K562 (cell line): ENCODE data around the gene FDX1. TPM values are rescaled to one million over a fixed set of nuclear protein-coding genes. Genes with fewer than 3 reads are reported as not detected.

Experiments used
- ADNP ChIP-seq: fragments of 200-800 bp; sonication (Bioruptor generic); IDR thresholded peaks from 2 replicates; pipeline ENCODE4 v1.6.1; 2016; ENCODE audit warnings: missing genetic modification characterization, missing compliant biosample characterization
- ASH1L ChIP-seq: fragments of 450-650 bp; IDR thresholded peaks from 2 replicates; pipeline ENCODE4 v1.6.1; 2018; ENCODE audit warnings: borderline replicate concordance, mild to moderate bottlenecking, low read depth; ENCODE audit not compliant: partially characterized antibody
- CBX2 ChIP-seq: fragments of 200-600 bp; sonication (generic); IDR thresholded peaks from one replicate; pipeline ENCODE4 v1.6.1; 2012; ENCODE audit warnings: mild to moderate bottlenecking, low read length, inconsistent platforms; ENCODE audit not compliant: insufficient read depth, poor library complexity, severe bottlenecking
- CBX8 ChIP-seq: fragments of 200-600 bp; sonication (generic); IDR thresholded peaks from 2 replicates; pipeline ENCODE4 v1.6.1; 2012; ENCODE audit warnings: borderline replicate concordance, mixed run types, low read depth, mild to moderate bottlenecking, moderate library complexity, mixed read lengths, low read length, control low read depth, inconsistent platforms; ENCODE audit not compliant: poor library complexity, severe bottlenecking; ENCODE audit errors: extremely low read depth
- DACH1 ChIP-seq: fragments of 450-650 bp; IDR thresholded peaks from 2 replicates; pipeline ENCODE4 v1.6.1; 2018; ENCODE audit not compliant: partially characterized antibody
- DEAF1 ChIP-seq: fragments of 450-650 bp; formaldehyde crosslinking; IDR thresholded peaks from 2 replicates; pipeline ENCODE4 v1.4.0; 2020; ENCODE audit warnings: mild to moderate bottlenecking, moderate library complexity
- GABPB1 ChIP-seq: sonication (generic); formaldehyde crosslinking; IDR thresholded peaks from 2 replicates; pipeline ENCODE4 v1.8.0; 2022; ENCODE audit warnings: mild to moderate bottlenecking, missing genetic modification reagents
- HNRNPL ChIP-seq: fragments of 200-400 bp; formaldehyde crosslinking; IDR thresholded peaks from 2 replicates; pipeline ENCODE4 v1.6.1; 2017; ENCODE audit warnings: low read depth, mild to moderate bottlenecking, low read length
- KDM5B ChIP-seq: fragments of 200-600 bp; sonication (generic); IDR thresholded peaks from 2 replicates; pipeline ENCODE4 v1.6.1; 2012; ENCODE audit warnings: low read depth, mild to moderate bottlenecking, moderate library complexity, low read length, control low read depth, inconsistent platforms; ENCODE audit not compliant: insufficient replicate concordance
- MEIS2 ChIP-seq: fragments of 450-650 bp; IDR thresholded peaks from 2 replicates; pipeline ENCODE4 v1.6.1; 2014; ENCODE audit warnings: mild to moderate bottlenecking; ENCODE audit not compliant: partially characterized antibody
- NCOA1 ChIP-seq: fragments of 450-650 bp; IDR thresholded peaks from 2 replicates; pipeline ENCODE4 v1.6.1; 2016; ENCODE audit warnings: low read depth
- NFATC3 ChIP-seq: fragments of 450-650 bp; IDR thresholded peaks from 2 replicates; pipeline ENCODE4 v1.6.1; 2017; ENCODE audit warnings: mild to moderate bottlenecking
- NR2C1 ChIP-seq, 2 experiments: fragments of 450-650 bp; IDR thresholded peaks; 2 replicates each; pipeline ENCODE4 v1.6.1; 2017; ENCODE audit warnings: mild to moderate bottlenecking in 2 of 2, antibody characterized with exemption in 1 of 2, inconsistent platforms in 1 of 2, missing compliant biosample characterization in 1 of 2, missing genetic modification characterization in 1 of 2
- PHF21A ChIP-seq: fragments of 450-650 bp; IDR thresholded peaks from 2 replicates; pipeline ENCODE4 v1.6.1; 2017; ENCODE audit warnings: low read depth, borderline replicate concordance
- POLR2AphosphoS5 ChIP-seq: IDR thresholded peaks from 2 replicates; pipeline ENCODE4 v1.6.1; 2011; ENCODE audit warnings: mild to moderate bottlenecking, low read depth, low read length, moderate library complexity; ENCODE audit not compliant: control insufficient read depth, insufficient read depth
- SRSF3 ChIP-seq: fragments of 200-400 bp; formaldehyde crosslinking; IDR thresholded peaks from 2 replicates; pipeline ENCODE4 v1.6.1; 2016; ENCODE audit warnings: mild to moderate bottlenecking, low read length, moderate library complexity; ENCODE audit not compliant: insufficient read depth
- ZEB2 ChIP-seq: fragments of 450-650 bp; IDR thresholded peaks from 2 replicates; pipeline ENCODE4 v1.6.1; 2016
- ZNF3 ChIP-seq: fragments of 250-450 bp; sonication (Bioruptor Pico); IDR thresholded peaks from 2 replicates; pipeline ENCODE4 v1.5.0; 2021; ENCODE audit warnings: mild to moderate bottlenecking, moderate library complexity
- ZNF511 ChIP-seq: sonication (generic); formaldehyde crosslinking; IDR thresholded peaks from 2 replicates; pipeline ENCODE4 v1.8.0; 2022; ENCODE audit warnings: mild to moderate bottlenecking, missing genetic modification reagents
- ZNF57 ChIP-seq: fragments of 450-650 bp; formaldehyde crosslinking; IDR thresholded peaks from 2 replicates; pipeline ENCODE4 v1.4.0; 2020; ENCODE audit warnings: mild to moderate bottlenecking, moderate library complexity
- ZNF655 ChIP-seq: fragments of 250-450 bp; sonication (Bioruptor Pico); IDR thresholded peaks from 2 replicates; pipeline ENCODE4 v1.5.0; 2021
- ZNF668 ChIP-seq: fragments of 250-450 bp; sonication (Bioruptor Pico); IDR thresholded peaks from 2 replicates; pipeline ENCODE4 v1.8.0; 2022; ENCODE audit warnings: mild to moderate bottlenecking, inconsistent platforms
- ZNF696 ChIP-seq: fragments of 250-450 bp; sonication (Bioruptor Pico); conservative IDR thresholded peaks from 2 replicates; pipeline ENCODE4 v1.4.0; 2020; ENCODE audit warnings: mild to moderate bottlenecking, moderate library complexity
- ZNF707 ChIP-seq: fragments of 250-450 bp; sonication (Bioruptor Pico); conservative IDR thresholded peaks from 2 replicates; pipeline ENCODE4 v1.8.0; 2022; ENCODE audit warnings: inconsistent platforms, mild to moderate bottlenecking, moderate library complexity
- ZNF76 ChIP-seq: fragments of 250-450 bp; sonication (Bioruptor Pico); IDR thresholded peaks from 2 replicates; pipeline ENCODE4 v1.4.0; 2020; ENCODE audit warnings: mild to moderate bottlenecking, moderate library complexity, borderline replicate concordance
- ZNF830 ChIP-seq: fragments of 250-450 bp; sonication (Bioruptor Pico); IDR thresholded peaks from 2 replicates; pipeline ENCODE4 v1.5.0; 2021; ENCODE audit warnings: mild to moderate bottlenecking
- polyA plus RNA-seq, 8 experiments: library from polyadenylated mRNA; depleted of rRNA in 4 of 8; stranded (reverse) in 5 of 8; unstranded in 3 of 8; fragments of >200 nt; fragmentation: Nextera tagmentation in 2 of 8; fragmentation: Illumina TruSeq in 1 of 8; extraction: Ambion mirVana in 2 of 8; extraction: Trizol in 1 of 8; gene quantifications; 2 replicates each; pipeline versions ENCODE4 v1.2.1 to v1.2.3, GENCODE V29; 2011 to 2014; ENCODE audit warnings: inconsistent platforms in 1 of 8, missing spikeins in 1 of 8
- total RNA-seq, 7 experiments: library from RNA; depleted of rRNA in 6 of 7; stranded (reverse); fragments of >200 nt in 6 of 7; fragmentation: Illumina TruSeq in 2 of 7; extraction: Trizol in 2 of 7; gene quantifications; 2 replicates each; pipeline versions ENCODE4 v1.2.1 to v1.2.3, GENCODE V29; 2011 to 2021; ENCODE audit warnings: low replicate concordance in 1 of 7

Gene FDX1
- total and polyA plus RNA-seq, 9 of the 15 experiments (the other 6 are each of a cell fraction or from before 2014, with no cell fraction given) = 6.4 to 14.3 (median 11.4) TPM

- TF ChIP-seq ZNF696 (no peak), ZNF3 (CRISPR knock-in tag) (no peak), ZNF707 (no peak), POLR2AphosphoS5 (peak; percentile 64), ASH1L (no peak), MEIS2 (peak; percentile 11), SRSF3 (no peak), ADNP (tag) (no peak), ZNF76 (CRISPR knock-in tag) (no peak), CBX8 (no peak), NR2C1 (IDR thresholded peaks at IDR 0.05) (no peak), NR2C1 (tag; IDR thresholded peaks at IDR 0.05) (no peak), ZNF668 (no peak), NFATC3 (no peak), PHF21A (no peak), DACH1 (no peak), ZNF57 (no peak), KDM5B (no peak), ZNF830 (CRISPR knock-in tag) (no peak), DEAF1 (CRISPR knock-in tag) (no peak), ZEB2 (no peak), ZNF511 (no peak), ZNF655 (CRISPR knock-in tag) (no peak), NCOA1 (no peak), CBX2 (no peak), GABPB1 (CRISPR knock-in tag) (no peak), HNRNPL (no peak)
Measured at GRCh38 chr11:110435780-110436717, 6.3 kb downstream of the FDX1 start (continued).
